Fibroblast of mammary gland (primary cell): Measurements from ENCODE around the gene CYB5B.

ENCODE experiments used
- DNase-seq: peaks from one replicate; pipeline ENCODE4 v3.0.0-alpha.2; 2010; ENCODE audit warnings: low read depth
- H3K4me3 ChIP-seq: 2 replicates; pipeline ENCODE4 v1.5.1; 2011; ENCODE audit warnings: low read depth, mild to moderate bottlenecking, low read length, moderate library complexity; ENCODE audit not compliant: control insufficient read depth
- CTCF ChIP-seq: conservative IDR thresholded peaks from 2 replicates; pipeline ENCODE4 v1.5.1; 2011; ENCODE audit warnings: low read depth, low read length, inconsistent platforms; ENCODE audit not compliant: control insufficient read depth, insufficient read depth

Gene CYB5B

DNA sequence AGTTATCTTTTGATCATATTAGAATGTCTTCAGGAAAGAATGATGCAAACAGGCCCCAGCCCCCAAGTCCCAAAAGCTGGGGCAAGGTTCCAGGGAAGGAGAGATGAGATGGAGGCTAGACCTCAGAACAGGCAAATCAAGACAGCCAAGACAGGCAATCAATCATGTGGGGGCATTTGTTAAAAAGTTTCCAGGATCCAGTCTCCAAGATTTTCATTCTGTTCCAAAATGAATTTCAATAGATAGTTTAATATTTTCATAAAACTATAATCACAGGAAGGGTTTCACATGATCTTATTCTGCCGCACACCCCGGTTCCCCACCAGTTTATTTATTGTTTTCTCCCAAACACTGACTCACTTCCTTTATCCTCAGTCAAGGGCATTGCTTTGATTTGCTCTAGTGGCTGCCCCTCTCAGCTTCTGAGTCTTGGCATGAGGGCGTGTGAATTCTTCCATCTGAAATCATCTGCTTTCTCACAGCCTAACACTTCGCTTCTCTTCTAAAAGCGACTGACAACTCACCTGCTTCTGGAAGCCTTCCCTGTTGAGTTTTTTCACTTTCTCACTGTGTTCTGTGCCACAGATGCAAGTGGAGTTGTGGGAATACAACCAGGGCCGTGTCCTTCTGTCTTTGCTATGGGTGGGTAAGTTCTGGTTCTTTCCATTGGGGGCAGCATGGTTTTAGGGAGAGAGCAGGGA, 26.4 kb upstream of the CYB5B start:
- DNase-seq = peak; percentile 86

GRCh38 chr16:69399361-69399760, 25.1 kb upstream of the CYB5B start:
- no peak for TF ChIP-seq CTCF
- H3K4me3 ChIP-seq = no peak overlapping the region
- DNase-seq = peak; percentile 78

More for the DNA sequence above, 26.4 kb upstream of the CYB5B start:
- peak; percentile 73 for TF ChIP-seq CTCF
- H3K4me3 ChIP-seq = no peak overlapping the region

DNA sequence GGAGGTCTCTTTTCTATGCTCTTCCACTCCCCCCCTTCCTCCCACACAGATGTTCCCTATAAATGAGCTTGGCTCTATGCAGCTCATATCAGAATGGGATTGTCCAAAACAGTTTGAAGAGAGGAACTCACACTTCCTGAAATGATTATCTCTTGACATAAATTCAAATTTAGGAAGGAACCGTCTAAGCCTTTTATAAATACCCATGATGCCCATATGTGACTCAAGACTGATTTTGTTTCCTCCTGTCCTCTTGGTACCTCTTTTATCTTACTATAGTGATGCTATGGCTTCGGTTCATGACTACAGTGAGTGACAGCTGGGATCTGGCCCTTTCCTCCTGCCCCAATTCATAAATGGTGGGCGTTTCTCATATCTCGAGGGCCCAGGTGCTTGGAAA, 22.0 kb upstream of the CYB5B start:
- DNase-seq = no peak
- H3K4me3 ChIP-seq = no peak overlapping the region
- no peak for TF ChIP-seq CTCF

- no peak for DNase-seq
- H3K4me3 ChIP-seq = no peak overlapping the region
- TF ChIP-seq CTCF = no peak
Measured at GRCh38 chr16:69404275-69404805, 20.1 kb upstream of the CYB5B start.

DNA sequence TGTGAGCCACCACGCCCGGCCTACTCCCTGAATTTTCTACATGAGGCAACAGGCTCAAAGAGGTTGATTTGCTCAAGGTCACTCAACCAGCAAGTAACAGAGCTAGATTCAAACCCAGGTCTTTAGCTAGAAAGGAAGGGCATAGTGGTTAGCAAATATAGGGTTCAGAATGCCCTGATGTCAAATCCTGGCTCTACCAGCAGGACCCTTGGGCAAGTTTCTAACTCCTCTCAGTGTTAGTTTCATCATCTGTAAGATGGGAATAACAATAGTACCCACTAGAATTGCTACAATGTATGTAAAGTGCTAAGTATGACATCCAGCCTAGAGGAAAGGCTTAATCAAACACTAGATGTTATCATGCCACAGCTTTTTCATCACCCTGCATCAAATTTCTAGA, 19.1 kb upstream of the CYB5B start:
- no peak for DNase-seq
- no peak for TF ChIP-seq CTCF
- H3K4me3 ChIP-seq = no peak overlapping the region

- no peak for TF ChIP-seq CTCF
- DNase-seq = no peak
- H3K4me3 ChIP-seq = no peak overlapping the region
Measured at GRCh38 chr16:69405757-69406156, 18.7 kb upstream of the CYB5B start.
